Kidney glomerular epithelial cell (primary cell): Measurements from ENCODE around the gene POF1B.
"Not testable (repeated sequence)": the region's sequence is repeated elsewhere in the genome, so short reads cannot be mapped to it uniquely, and the experiment has no call there.

Experiments
- DNase-seq: peaks from one replicate; lab custom pipeline; 2025; lab: John Stamatoyannopoulos, UW

The POF1B gene, protein sequence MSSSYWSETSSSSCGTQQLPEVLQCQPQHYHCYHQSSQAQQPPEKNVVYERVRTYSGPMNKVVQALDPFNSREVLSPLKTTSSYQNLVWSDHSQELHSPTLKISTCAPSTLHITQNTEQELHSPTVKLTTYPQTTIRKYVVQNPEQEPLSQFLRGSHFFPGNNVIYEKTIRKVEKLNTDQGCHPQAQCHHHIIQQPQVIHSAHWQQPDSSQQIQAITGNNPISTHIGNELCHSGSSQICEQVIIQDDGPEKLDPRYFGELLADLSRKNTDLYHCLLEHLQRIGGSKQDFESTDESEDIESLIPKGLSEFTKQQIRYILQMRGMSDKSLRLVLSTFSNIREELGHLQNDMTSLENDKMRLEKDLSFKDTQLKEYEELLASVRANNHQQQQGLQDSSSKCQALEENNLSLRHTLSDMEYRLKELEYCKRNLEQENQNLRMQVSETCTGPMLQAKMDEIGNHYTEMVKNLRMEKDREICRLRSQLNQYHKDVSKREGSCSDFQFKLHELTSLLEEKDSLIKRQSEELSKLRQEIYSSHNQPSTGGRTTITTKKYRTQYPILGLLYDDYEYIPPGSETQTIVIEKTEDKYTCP

DNA sequence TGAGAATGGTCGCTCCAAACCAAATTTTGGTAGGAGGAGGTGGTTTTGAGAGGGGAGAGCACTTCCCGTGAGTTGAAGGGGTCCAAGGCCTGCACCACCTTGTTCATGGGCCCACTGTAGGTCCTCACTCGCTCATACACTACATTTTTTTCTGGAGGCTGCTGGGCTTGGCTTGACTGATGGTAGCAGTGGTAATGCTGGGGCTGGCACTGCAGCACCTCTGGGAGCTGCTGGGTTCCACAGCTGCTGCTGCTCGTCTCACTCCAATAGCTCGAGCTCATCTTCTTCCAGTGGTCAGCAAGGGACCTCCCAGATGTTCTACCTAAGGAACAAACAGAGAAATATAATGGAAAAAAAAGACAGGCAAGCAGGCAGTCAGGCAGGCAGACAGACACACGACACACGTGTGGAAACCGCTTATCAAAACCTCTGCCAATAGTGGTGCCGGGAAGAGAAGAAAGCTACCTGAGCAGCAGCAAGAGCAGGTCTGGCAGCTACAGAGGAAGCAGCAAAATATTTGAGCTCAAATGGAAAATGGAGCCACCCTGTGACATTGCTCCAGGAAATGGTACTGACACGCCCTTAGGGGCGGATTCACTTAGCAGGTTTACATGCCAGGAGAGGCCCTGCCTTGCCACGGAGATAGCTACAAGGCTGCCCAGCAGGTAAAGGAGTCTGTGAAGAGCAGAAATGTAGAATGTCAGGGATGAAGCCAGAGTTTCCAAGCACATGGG is at the start of gene POF1B:
TSS of gene POF1B (minus strand) at position 492 of the 734 bp plus-strand sequence. CDS start at position 281, 211 bp downstream.
- DNase-seq, result no peak

DNA sequence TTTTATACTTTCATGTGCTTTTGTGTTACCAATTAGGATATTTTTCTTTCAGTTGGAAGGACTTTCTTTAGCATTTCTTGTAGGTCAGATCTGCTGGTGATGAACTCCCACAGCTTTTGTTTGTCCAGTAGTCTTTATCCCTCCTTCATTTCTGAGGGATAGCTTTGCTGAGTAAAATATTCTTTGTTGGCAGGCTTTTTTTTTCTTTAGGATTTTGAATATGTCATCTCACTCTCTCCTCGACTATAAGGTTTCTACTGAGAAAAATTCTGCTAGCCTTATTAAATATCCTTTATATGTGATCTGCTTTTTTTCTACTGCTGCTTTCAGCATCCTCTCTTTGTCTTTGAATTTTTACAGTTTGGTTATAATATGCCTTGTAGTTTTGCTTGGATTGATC is 49.6 kb upstream of the POF1B start:
- DNase-seq, result no peak

DNA sequence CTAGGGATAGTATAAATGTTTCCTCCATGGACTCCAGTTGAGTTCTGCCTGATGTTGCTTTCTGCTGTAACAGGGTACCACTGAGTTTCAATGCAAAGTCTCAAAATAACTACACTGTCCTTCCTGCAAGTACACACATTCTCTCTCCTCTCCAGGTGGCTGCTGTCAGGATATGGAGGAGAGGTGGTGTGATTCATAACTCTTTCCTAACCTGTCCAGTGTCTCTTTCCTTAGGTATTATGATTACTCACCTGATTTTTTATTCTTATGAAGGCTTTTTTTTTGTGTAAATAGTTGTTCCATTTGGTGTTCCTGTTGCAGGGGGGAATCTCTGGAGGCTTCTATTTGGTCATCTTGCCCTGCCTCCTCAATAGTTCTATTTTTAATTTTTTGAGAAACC is 39.8 kb upstream of the POF1B start:
- DNase-seq, result no peak

DNA sequence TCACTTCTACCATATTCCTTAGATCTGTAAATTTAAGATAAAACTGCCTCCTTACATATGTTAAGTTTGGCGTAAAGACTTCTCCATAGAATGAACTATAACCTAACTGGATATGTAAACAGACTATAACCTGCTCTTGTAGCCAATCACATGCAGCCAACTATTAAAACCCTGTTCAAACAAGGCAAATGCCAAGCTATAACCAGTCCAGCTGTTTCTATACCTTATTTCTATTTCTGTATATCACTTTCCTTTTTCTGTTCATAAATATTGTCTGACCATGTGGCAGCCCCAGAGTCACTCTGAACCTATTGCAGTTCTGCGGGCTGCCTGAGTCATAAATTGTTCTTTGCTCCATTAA is 12.4 kb upstream of the POF1B start:
- no peak for DNase-seq

DNA sequence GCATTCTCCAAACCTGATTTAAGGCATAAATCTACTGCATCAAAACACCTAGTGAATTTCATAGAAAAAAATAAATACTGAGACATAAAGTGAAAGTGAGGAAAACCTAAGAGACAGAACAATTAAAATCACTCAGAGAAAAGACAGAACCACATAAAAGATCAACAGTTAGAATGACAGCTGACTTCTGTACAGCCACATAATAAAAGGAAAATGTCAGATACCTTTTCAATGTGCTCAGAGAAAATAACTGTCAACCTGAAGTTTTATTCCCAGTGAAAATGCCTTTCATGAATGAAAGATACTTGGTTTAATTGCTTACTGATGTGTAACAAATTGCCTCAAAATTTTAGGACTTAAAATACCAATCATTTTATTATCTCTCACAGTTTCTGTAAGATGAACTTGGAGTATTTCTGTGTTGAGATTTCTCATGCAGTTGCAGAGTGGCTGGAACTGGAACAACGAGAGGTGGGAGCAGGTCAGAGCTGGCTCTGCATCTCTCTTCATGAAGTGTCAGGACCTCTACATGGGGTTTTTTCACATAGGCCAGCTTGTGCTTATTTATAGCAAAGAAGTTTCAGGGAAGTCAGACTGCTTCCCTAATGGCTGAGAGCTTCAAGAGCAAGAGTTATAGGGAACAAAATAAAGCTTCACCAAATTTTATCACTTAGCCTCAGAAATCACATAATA is 11.9 kb upstream of the POF1B start:
- no peak for DNase-seq

DNA sequence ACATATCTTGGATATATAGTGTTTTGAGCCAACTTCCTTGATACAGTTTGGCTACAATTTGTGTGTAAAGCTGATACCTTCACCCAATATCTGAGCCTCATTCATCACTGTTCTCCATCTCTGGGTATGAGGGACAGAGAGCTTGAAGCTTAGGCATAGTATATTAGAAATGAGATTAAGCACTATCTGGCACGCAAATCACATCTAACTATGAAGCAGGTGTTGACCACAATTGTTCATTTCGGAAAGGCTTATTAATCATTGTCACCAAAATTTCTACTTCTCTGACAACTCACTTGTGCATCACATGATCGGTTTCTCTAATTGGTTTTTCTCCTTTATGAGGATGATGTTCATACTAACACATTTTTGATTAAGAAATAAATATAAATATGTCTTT is 2.1 kb upstream of the POF1B start:
- DNase-seq, result no peak

DNA sequence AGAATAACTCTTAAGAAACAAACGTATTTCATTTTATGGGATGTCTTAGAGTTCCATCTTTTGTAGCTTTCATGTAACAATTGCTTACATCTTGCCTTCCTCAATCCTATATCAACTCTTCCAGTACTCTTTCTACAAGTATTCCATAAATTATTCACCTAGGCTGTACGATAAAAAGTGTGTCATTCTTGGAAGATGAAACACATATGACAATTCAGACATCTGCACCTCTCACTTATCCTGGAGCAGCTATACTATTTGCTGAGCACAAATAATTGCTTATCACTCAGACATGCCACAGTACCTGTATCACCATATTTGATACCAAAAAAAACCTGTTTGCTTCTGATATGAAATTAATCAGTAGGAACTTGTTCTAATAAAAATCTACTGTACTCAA is 1.0 kb downstream of the POF1B start:
- DNase-seq, result no peak

DNA sequence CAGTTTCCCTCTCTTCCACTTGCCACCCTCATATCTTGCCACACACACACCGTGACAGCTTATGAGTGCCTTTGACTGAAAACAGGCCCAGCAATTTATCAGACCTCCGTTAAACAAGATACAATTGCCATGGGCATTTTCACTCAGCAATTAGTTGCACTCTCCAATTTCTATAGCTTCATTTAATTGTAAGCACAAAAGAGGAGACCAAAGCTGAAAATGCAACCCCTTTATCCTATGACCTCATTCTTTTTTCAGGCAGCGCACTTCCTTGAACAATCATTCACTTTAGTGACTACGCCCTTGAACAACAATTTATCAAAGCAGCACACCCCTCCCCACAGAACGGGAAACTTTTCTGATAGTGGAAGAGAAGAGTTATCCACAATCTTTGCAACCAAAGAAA is 4.1 kb downstream of the POF1B start:
- no peak for DNase-seq

DNA sequence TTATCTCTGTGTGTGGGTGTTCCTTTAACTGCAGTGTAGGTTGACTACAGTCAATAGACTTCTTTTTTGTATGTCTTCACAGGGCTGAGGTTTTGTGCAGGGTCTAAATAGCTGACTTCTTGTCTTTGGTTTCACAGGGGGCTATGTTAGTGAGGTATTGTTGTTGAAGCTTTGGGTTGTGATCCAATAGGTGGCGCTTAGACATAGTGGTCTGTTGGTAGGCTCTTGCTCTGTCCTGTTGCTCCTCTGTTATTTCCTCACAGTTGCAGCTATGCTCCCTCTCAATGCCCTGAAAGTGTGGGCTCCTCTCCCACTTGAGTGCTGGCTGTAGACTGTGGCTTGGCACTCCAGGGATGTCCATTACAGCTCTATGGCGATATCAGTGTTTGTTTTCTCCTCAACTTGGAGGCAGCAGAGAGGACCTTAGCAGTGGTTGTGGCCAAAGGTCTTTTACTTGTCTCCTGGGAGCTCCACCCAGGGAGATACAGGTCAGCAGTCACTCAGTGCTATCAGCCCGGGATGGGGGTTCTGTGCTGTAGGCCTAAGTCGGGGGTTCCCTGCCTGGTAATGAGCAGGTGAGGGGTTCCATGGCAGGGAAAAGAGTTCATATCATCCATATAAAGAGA is 14.0 kb downstream of the POF1B start:
- DNase-seq, result no peak

DNA sequence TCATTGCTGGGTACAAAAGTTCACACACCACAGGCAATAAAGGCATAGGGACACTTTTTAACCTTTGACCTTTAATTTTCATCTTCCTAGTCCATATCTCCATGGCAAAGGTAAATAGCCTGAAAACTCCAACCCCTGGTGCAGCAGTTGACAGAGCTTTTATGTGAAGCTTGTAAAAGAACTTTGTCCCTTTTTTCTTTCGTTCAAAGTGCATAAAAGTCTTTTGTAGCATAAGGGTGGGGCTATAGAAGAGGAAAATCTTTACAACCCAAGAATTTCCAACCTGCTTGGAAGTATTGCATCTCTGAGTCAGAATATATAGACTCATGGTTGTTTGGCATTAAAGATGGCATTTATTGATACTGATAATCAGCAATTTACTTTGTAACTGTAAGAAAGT is 20.4 kb downstream of the POF1B start:
- DNase-seq, result no peak

DNA sequence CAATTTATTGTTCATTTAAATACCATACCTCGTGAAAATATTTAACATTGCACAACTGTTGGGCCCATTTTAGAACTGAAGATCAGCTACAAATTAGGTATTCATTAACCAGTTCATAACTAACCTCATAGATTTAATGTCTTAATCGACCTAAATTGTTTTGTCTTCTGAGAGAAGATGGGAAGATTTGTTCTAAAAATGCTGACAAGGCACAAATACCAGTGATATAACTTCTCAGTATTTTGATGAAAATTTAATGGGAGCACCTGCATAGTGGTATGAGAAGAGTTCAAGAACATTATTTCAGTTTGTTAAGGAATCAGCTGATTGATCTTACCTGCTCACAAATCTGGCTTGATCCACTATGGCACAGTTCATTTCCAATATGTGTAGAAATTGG is 33.9 kb downstream of the POF1B start:
- DNase-seq, result no peak

DNA sequence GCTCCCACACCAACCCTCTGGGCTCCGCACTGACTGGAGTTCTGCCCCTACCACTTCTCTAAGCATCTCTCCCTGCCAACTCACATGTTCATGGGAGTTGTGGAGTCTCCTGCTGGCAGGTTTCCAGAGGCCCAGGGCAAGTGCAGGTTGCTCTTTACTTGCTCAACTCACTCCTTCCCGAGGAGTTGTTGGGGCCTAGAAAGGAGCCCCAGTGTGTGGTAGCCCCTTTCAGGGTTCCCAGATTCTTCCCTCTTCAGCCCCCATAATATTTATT is 52.5 kb downstream of the POF1B start:
- no peak for DNase-seq

DNA sequence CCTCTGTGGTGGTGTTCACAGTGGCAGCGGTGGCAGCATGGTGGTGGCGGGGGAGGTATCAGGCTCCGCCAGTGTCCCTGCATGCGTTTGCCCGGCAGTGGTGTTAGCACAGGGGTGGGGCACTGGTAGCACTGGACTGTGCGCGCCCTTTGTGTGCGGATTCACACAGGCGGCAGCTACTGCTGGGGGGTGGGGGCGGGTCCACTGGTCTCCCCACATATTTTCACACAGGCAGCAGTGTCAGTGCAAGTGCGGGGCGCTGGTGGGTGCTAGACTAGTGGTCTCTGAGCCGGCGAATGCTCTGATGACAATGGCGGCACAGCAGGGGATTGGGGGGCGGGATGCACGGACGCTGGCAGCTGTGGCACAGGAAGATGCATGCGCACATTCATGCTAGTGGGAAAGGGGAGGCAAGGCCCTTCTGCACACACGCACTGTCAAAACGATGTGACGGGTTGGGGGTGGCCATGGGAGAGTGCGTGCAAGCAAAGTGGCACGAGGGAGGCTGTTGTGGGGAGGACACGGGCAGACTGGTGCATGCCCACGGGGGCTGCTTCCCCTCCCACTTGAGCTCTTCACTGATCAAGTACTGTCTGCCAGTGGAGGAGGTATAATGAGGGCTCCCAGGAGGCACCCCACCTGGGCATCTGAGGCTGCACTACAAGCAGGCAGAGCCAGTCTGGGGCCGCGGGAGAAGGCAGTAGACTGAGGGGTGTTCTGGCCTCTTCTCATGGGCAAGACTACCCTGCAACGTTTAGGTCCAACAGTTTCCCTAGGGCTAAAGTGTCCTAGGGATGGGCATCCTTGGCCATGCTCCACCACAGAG is 53.0 kb downstream of the POF1B start:
- DNase-seq, result no peak

DNA sequence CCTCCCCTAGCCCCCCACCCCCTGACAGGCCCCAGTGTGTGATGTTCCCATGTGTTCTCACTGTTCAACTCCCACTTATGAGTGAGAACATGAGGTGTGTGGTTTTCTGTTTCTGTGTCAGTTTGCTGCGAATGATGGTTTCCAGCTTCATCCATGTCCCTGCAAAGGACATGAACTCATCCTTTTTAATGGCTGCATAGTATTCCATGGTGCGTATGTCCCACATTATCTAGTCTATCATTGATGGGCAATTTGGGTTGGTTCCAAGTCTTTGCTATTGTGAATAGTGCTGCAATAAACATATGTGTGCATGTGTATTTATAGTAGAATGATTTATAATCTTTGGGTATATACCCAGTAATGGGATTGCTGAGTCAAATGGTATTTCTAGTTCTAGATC is 68.1 kb downstream of the POF1B start:
- not testable (repeated sequence) for DNase-seq

DNA sequence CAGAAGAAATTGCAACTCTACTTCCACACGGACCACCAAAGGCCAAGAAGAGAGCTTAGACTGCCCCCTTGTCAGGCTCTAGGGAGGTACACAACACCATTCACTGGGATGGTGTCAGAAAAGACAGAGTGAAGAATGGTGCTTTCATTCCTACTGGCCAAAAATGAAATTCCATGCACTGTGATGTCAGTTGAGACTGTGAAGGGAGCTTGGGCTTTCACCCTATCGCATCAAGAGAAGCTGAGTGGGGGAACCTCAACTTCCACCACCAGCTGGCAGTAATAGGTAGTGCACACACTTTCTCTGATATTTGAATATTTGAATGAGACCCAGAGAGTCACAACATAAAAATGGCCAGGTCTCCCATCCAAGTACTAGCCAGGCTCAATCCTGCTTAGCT is 69.7 kb downstream of the POF1B start:
- no peak for DNase-seq

DNA sequence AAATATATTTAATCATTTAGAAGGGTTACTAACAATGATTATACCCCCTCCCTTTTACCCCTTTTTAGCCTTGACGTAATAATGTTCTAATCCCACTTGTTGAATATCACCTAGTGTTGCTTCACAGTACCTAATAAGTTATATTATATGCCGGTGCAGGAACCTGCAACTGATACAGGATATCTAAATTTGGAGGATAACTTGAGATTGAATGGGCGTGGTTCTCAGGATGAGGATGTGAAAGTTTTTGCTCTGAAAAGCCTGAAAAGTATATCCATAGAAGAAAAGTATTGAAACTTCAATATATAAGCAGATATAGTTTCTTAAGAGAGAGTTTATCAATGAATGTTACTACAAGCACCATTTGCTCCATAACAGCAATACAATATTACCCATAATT is 75.9 kb downstream of the POF1B start:
- DNase-seq, result no peak

DNA sequence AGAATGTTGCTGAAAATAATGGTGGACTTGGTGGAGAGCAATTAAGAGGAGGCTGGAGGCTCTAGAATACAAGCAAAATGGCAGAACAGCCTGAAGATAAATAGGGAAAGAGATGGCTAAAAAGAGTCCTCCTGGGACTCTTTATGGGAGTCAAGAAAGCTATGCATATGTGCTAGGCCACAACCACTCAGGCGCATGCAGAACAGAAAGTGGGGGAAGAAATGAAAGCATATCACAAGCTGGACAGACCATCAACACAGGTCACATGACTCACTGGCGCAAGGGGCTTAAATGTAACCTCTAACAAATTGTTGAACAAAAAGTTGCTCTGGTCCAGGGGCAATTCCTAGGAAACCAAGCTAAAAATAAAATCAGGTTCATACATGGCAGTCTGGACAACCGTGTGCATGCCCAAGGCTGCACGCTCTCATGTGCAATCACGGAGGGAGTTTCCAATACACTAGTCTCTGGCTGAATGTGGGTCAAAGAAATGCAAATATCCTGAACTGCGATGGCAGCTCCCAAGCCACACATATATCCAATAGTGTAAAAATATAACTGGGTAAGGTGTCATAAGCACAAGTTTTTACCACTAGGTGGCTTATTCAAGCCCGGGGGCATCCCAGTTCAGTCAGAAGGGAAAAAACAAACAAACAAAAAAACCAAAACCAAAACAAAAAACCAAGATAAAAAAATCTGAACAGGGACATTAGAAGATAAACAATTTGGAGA is 90.3 kb downstream of the POF1B start:
- DNase-seq, result no peak

DNA sequence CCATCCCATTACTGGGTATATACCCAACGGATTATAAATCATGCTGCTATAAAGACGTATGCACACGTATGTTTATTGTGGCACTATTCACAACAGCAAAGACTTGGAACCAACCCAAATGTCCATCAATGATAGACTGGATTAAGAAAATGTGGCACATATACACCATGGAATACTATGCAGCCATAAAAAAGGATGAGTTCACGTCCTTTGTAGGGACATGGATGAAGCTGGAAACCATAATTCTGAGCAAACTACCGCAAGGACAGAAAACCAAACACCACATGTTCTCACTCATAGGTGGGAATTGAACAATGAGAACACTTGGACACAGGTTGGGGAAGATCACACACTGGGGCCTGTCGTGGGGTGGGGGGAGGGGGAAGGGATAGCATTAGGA is 94.2 kb downstream of the POF1B start:
- not testable (repeated sequence) for DNase-seq

DNA sequence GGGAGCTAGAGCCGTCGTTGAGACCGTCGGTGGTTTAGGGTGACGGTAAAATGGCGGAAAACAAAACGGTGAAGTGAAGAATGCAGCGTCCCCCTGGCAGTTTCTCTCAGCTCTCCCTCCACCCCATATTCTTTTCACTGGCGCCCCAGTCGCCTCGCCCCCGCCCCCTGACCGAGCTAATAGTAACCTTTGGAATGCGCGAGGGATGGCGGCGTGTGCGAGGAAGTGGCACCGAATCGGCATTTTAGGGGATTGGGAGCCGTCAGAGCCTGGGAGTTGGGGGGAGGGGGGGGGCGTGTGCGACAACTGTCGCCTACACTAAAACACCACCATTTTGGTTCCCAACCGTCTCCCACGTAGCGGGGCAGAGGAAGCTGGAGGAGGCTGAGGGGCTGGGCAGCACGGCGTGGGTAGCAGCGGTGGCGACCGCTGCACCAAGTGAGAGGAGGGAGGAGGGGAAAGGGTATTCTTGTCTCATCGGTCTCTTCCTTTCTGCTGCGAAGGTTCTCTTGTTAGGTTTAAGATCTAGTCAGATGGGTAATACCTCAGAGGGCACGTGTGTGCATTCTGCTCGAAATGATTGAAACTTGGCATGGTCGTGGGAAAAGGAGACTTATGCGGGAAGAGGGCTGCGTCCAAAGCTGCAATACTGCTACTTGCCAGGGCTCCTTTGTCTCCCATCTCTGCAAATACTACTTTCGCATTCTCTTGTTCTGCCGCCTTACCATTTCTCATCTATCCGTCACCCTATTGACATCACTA is 134.8 kb downstream of the POF1B start:
- peak; percentile 8 for DNase-seq
